OCI-LY1 (cell line): ENCODE results near the gene RSF1.

Source experiments
- H2AFZ ChIP-seq: fragments of 200-600 bp; sonication (generic), shearing (Covaris generic); 2 replicates; pipeline ENCODE4 v1.6.0; 2014; ENCODE audit warnings: antibody characterized with exemption, mild to moderate bottlenecking, low read length
- H3F3A ChIP-seq: fragments of 200-600 bp; sonication (generic), shearing (Covaris generic); 2 replicates; pipeline ENCODE4 v1.6.0; 2014; ENCODE audit warnings: mild to moderate bottlenecking, antibody characterized with exemption, low read length, moderate library complexity; ENCODE audit not compliant: insufficient read depth
- H3K27ac ChIP-seq: fragments of 200-600 bp; sonication (generic); 2 replicates; pipeline ENCODE4 v1.5.1; 2014; ENCODE audit warnings: low read length, mixed run types, mild to moderate bottlenecking, low read depth; ENCODE audit not compliant: poor library complexity, severe bottlenecking
- H3K27me3 ChIP-seq: fragments of 200-600 bp; sonication (generic); 2 replicates; pipeline ENCODE4 v1.6.0; 2014; ENCODE audit warnings: antibody characterized with exemption, mild to moderate bottlenecking, low read length, moderate library complexity; ENCODE audit not compliant: insufficient read depth
- H3K36me3 ChIP-seq: fragments of 200-600 bp; sonication (generic); 2 replicates; pipeline ENCODE4 v1.6.1; 2014; ENCODE audit warnings: mild to moderate bottlenecking, antibody characterized with exemption, low read length, moderate library complexity, mixed read lengths; ENCODE audit not compliant: insufficient read depth
- H3K4me1 ChIP-seq: fragments of 200-600 bp; sonication (generic); 2 replicates; pipeline ENCODE4 v1.5.1; 2014; ENCODE audit warnings: mild to moderate bottlenecking, low read length, moderate library complexity; ENCODE audit not compliant: insufficient read depth, severe bottlenecking
- H3K4me2 ChIP-seq: fragments of 200-600 bp; sonication (generic), shearing (Covaris generic); 2 replicates; pipeline ENCODE4 v1.6.1; 2014; ENCODE audit warnings: low read length
- H3K4me3 ChIP-seq: fragments of 200-600 bp; sonication (generic); 2 replicates; pipeline ENCODE4 v1.5.1; 2014; ENCODE audit warnings: low read length, low read depth, mild to moderate bottlenecking, mixed read lengths; ENCODE audit not compliant: poor library complexity, severe bottlenecking
- H3K79me2 ChIP-seq: fragments of 200-600 bp; shearing (Covaris generic); 2 replicates; pipeline ENCODE4 v1.6.1; 2016; ENCODE audit warnings: mixed run types, low read length, mixed read lengths; ENCODE audit not compliant: insufficient read depth
- H3K9ac ChIP-seq: fragments of 200-600 bp; sonication (generic), shearing (Covaris generic); 2 replicates; pipeline ENCODE4 v1.6.1; 2014; ENCODE audit warnings: mild to moderate bottlenecking, low read length, mixed read lengths
- H3K9me2 ChIP-seq: fragments of 200-600 bp; sonication (generic), shearing (Covaris generic); 2 replicates; pipeline ENCODE4 v1.6.1; 2014; ENCODE audit warnings: low read depth, mild to moderate bottlenecking, low read length, mixed read lengths
- H3K9me3 ChIP-seq: fragments of 200-600 bp; shearing (Covaris generic); 2 replicates; pipeline ENCODE4 v1.6.1; 2014; ENCODE audit warnings: low read length, mixed read lengths
- H4K20me1 ChIP-seq: fragments of 200-600 bp; sonication (generic), shearing (Covaris generic); 2 replicates; pipeline ENCODE4 v1.6.0; 2016; ENCODE audit warnings: mild to moderate bottlenecking, low read length; ENCODE audit not compliant: insufficient read depth
- CTCF ChIP-seq: fragments of 200-600 bp; sonication (generic), shearing (Covaris generic); IDR thresholded peaks from 2 replicates; pipeline ENCODE4 v1.5.1; 2017; ENCODE audit warnings: mild to moderate bottlenecking, antibody characterized with exemption, low read length, moderate library complexity, mixed read lengths
- EZH2 ChIP-seq: fragments of 200-600 bp; sonication (generic), shearing (Covaris generic); IDR thresholded peaks from 2 replicates; pipeline ENCODE4 v1.8.0; 2017; ENCODE audit warnings: borderline replicate concordance, mixed run types, mild to moderate bottlenecking, antibody characterized with exemption, low read length, moderate library complexity, mixed read lengths

The RSF1 gene

DNA sequence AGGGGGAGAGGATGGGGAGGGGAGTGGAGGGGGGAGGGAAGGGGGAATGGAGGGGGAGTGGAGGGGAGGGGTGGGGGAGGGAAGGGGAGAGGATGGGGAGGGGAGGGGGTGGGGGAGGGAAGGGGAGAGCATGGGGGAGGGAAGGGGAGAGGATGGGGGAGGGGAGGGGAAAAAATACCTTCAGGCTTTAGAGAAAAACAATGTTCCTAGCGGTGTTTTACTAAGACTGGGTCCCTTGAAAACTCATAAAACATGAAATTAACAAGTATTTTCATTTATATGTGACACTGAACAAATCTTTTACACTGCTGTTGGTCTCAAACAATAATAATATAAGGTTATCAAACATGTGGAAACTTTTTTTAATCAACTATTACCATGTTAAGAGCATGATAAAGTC is 42.4 kb downstream of the RSF1 start:
- Histone ChIP-seq H3K4me3 (no peak overlapping the region), H3K9ac (no peak overlapping the region), H3F3A (no peaks in the 10 kb centered on the region), H4K20me1 (no peaks in the 10 kb centered on the region), H3K4me1 (no peaks in the 10 kb centered on the region), H3K9me3 (no peaks in the 10 kb centered on the region), H3K4me2 (no peak overlapping the region), H3K27me3 (no peaks in the 10 kb centered on the region), H3K27ac (no peak overlapping the region), H3K79me2 (peaks cover 49% of the 10 kb centered on the region), H3K9me2 (no peaks in the 10 kb centered on the region), H2AFZ (no peak overlapping the region), H3K36me3 (peaks cover 6% of the 10 kb centered on the region; the same call in 1 of the 2 replicates)
- TF ChIP-seq CTCF (no peak), EZH2 (no peak)

GRCh38 chr11:77776455-77776854 is 44.1 kb downstream of the RSF1 start:
- H3K9me2 ChIP-seq = no peaks in the 10 kb centered on the region
- H3K79me2 ChIP-seq = peaks cover 53% of the 10 kb centered on the region
- H3K27ac ChIP-seq = no peak overlapping the region
- H3K36me3 ChIP-seq = peaks cover 6% of the 10 kb centered on the region; the same call in 1 of the 2 replicates
- H3K9ac ChIP-seq = no peak overlapping the region
- H3K27me3 ChIP-seq = no peaks in the 10 kb centered on the region
- TF ChIP-seq EZH2 (no peak), CTCF (peak; percentile 53; the same call in 1 of the 2 replicates)
- H3K4me1 ChIP-seq = no peaks in the 10 kb centered on the region
- no peak overlapping the region for H3K4me2 ChIP-seq
- no peak overlapping the region for H2AFZ ChIP-seq
- no peaks in the 10 kb centered on the region for H4K20me1 ChIP-seq
- no peaks in the 10 kb centered on the region for H3F3A ChIP-seq
- no peak overlapping the region for H3K4me3 ChIP-seq
- no peaks in the 10 kb centered on the region for H3K9me3 ChIP-seq

DNA sequence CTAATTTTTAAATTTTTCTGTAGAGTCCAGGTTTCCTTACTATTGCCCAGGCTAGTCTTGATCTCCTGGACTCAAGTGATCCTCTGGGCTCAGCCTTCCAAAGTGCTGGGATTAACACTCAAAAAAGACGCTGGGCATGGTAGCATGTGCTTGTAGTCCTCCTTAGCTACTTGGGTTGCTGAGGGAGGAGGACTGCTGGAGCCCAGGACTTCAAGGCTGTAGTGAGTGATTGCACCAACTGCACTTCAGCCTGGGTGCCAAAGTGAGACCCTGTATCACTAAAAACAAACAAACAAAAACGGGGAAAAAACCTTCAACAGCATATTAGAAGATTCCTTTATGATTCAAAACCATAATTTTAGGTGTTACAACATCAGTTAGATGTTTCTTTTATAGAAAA is 44.6 kb downstream of the RSF1 start:
- H3K27ac ChIP-seq = no peak overlapping the region
- no peaks in the 10 kb centered on the region for H3K4me1 ChIP-seq
- H3K9me2 ChIP-seq = no peaks in the 10 kb centered on the region
- H3K4me2 ChIP-seq = no peak overlapping the region
- H2AFZ ChIP-seq = no peak overlapping the region
- H3K9me3 ChIP-seq = no peaks in the 10 kb centered on the region
- no peaks in the 10 kb centered on the region for H3F3A ChIP-seq
- TF ChIP-seq EZH2 (no peak), CTCF (no peak)
- no peak overlapping the region for H3K9ac ChIP-seq
- H4K20me1 ChIP-seq = no peaks in the 10 kb centered on the region
- peaks cover 6% of the 10 kb centered on the region; the same call in 1 of the 2 replicates for H3K36me3 ChIP-seq
- H3K27me3 ChIP-seq = no peaks in the 10 kb centered on the region
- peaks cover 54% of the 10 kb centered on the region for H3K79me2 ChIP-seq
- H3K4me3 ChIP-seq = no peak overlapping the region
